Hematopoietic multipotent progenitor cell treated with erythropoietin and hydrocortisone succinate and interleukin-3 and kit ligand, for 8 days (in vitro differentiated cells): ENCODE measurements around the gene WNT8B.

ENCODE experiments used
- DNase-seq: peaks from one replicate; pipeline ENCODE4 v3.0.0-alpha.2; 2015

The WNT8B gene, protein sequence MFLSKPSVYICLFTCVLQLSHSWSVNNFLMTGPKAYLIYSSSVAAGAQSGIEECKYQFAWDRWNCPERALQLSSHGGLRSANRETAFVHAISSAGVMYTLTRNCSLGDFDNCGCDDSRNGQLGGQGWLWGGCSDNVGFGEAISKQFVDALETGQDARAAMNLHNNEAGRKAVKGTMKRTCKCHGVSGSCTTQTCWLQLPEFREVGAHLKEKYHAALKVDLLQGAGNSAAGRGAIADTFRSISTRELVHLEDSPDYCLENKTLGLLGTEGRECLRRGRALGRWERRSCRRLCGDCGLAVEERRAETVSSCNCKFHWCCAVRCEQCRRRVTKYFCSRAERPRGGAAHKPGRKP

GRCh38 chr10:100462709-100463108 lies at the start of gene WNT8B:
WNT8B (plus strand) TSS chr10:100463009; CDS start chr10:100463169, 160 bp downstream.
- DNase-seq = no peak

DNA sequence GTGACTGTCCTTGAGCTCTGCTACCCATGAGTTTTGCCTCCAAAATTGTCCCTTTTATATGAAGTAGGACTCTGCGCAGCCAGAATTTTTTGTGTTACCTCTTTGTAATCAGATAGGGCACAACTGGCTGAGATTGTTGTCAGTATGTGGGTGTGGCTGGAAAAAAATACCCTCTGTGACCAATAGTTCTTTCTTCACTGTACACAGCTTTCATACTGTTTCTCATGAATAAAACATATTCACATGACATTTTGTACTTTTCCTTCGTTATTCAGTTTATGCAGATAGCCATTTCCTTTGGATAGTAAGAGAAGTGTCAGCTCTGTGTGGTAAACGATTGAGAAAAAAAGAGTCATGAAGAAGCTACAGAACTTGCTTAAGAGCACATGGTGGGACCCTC lies 49.6 kb upstream of the WNT8B start:
- DNase-seq = no peak

GRCh38 chr10:100419911-100420449 lies 42.8 kb upstream of the WNT8B start:
- no peak for DNase-seq

GRCh38 chr10:100427374-100427773 lies 35.4 kb upstream of the WNT8B start:
- DNase-seq = no peak

GRCh38 chr10:100433253-100434240 lies 29.3 kb upstream of the WNT8B start:
- peak; percentile 95 for DNase-seq

- DNase-seq = no peak
Measured at GRCh38 chr10:100436255-100436654, 26.6 kb upstream of the WNT8B start.

DNA sequence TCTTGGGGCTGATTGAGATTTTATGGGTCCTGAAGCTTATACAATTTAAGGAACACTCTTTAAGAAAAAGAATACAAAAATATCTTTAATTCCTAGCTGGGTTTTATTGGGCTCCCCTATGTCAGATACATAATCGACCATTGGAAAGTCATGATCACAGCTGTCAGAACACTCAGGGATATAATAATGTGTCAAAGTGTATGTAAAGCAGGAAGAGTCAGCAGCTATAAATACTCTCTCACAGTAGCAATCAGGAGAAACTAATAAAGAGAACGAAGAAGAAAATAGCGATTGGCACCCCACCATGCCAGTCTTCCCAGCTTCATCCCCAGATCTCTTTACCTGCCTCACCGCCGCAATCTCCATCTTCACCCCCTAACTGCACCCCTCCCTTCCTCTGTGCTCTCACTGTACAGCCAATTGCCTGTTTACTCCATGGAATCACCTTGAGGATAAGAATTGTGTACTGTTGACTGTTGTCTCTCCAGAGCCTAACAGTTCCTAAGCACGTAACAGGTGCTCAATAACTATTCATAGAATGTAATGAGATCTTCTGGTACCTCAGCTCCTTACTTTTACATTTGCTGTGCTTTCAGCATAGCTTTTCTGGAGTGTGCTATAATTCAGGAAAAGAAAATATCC lies 24.0 kb upstream of the WNT8B start:
- DNase-seq = no peak

- DNase-seq = no peak
Measured at GRCh38 chr10:100442548-100442947, 20.3 kb upstream of the WNT8B start.

DNA sequence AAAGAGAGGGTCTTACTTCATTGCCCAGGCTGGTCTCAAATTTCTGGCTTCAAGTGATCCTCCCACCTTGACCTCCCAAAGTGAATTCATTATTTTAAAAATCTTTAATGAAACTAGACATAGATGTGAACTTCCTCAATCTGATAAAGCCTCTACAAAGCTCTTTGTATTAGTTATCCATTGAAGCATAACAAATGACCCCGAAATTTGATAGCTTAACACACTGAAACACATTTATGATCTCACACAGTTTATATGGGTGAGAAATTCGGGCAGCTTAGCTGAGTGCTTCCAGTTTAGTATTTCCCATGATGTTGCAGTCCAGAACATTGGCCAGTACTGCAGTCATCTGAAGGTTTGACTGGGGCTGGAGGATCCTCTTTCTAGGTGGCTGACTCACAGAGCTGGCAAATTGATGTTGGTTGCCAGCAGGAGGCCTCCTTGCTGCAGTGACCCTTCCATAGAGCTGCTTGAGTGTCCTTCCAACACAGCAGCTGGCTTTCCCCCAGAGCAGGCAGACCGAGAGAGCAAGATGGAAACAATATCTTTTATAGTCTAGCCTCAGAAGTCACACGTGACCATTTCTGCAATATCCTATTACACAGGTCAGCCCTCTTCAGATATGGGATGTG lies 16.6 kb upstream of the WNT8B start:
- DNase-seq = no peak

DNA sequence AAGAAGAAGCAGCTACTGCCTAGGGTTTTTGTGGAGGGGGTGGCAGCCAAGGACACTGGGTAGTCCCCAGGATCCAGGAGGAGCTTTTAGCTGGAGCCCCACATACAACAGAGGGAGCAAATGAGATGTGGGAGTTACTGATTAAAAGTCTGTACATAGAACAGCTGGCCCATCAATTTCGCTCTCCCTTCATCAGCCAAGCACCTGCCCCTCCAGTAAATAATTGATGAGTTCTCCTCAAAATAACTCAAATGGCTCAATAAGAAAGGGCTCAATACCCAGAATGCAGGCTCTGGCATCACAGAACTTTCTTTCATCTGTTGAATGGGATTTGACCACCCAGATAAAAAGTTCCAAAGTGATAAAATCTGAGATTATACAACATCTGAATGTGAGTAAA lies 15.1 kb upstream of the WNT8B start:
- no peak for DNase-seq

DNA sequence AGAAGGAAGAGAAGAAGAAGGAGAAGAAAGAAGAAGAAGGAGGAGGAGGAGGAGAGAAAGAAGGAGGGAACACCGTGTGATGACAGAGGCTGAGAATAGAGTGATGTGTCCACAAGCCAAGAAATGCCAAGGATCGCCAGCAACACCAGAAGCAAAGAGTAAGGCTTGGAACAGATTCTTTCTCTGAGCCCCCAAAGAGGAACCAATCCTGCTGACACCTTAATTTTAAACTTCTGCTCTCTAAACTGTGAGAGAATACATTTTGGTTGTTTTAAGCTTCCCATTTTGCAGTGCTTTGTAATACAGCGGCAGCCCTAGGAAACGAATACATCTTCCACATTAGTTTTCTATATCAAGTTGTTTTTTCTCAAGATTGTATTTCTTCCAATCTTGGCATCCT lies 13.9 kb upstream of the WNT8B start:
- DNase-seq = no peak

DNA sequence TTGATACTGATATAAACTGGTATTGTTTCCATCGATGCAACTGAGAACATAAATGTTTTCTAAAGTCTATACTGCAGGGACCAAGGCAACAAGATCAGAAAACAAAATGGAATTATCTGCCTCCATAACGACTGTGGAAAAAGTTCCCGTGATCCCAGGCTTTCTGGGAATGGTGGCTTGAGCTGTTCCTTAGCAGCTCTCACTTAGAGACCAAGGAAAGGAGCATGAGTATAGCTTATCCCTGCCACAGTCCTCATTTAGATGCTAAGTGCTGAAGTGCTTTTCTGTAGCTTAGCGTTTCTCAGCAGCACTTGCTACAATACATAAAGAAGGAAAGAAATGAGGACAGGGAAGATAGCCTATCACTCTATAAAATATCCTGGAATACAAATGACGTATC lies 5.5 kb downstream of the WNT8B start:
- no peak for DNase-seq

DNA sequence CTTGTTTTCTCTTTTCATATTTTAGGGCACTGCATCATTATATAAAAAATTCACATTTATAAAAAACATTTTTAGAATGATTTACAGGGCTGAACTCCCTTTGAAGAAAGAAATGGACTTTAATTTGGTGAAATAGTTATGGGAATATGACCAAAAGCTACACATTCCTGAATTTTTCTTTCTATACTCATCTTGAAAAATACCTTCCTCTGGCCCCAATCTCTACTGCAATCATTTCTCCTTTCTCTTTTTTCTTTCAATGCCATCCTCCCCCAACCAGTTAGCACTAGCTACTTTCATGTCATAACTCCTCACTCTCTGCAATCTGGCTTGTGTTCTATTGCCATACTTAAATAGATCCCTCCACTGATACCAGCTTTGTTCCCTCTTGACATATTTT lies 6.2 kb downstream of the WNT8B start:
- no peak for DNase-seq

DNA sequence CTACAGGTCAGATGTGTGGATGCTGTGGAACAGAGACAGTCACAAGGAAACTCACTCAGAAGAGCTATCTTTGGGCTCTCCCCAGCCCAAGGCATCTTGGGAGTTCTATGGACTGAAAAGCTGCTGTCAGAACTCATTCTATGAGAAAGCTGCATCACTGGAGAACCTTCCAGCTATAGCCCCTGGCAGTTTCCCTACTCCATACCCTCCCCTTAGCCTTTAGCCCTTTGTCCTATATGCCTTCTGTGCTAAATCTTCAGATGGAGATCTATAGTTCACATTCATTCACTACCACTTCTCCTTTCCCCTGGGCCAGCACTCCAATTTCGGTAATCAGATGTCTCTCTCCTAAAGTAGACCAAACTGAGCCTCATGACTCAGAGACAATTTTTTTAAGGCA lies 6.9 kb downstream of the WNT8B start:
- no peak for DNase-seq

GRCh38 chr10:100470367-100470766 lies 7.6 kb downstream of the WNT8B start:
- no peak for DNase-seq

DNA sequence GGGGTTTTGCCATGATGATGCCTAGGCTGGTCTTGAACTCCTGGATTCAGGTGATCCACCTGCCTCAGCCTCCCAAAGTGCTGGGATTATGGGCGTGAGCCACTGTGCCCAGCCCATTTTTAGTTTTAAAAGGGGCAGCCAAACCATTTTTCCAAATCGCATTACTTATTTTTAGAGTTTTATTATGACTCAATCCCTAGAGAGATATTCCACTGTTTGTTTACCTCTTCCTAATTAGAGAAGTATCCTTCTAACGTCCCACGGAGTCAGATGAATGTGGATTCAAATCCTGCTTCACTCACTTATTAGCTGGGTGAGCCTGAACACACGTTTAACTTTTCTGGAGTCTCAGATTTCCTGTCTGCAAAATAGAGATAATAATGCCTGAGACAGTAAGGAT lies 15.2 kb downstream of the WNT8B start:
- no peak for DNase-seq

GRCh38 chr10:100479037-100479436 lies 16.2 kb downstream of the WNT8B start:
- DNase-seq = no peak

- no peak for DNase-seq
Measured at GRCh38 chr10:100480002-100480401, 17.2 kb downstream of the WNT8B start.

DNA sequence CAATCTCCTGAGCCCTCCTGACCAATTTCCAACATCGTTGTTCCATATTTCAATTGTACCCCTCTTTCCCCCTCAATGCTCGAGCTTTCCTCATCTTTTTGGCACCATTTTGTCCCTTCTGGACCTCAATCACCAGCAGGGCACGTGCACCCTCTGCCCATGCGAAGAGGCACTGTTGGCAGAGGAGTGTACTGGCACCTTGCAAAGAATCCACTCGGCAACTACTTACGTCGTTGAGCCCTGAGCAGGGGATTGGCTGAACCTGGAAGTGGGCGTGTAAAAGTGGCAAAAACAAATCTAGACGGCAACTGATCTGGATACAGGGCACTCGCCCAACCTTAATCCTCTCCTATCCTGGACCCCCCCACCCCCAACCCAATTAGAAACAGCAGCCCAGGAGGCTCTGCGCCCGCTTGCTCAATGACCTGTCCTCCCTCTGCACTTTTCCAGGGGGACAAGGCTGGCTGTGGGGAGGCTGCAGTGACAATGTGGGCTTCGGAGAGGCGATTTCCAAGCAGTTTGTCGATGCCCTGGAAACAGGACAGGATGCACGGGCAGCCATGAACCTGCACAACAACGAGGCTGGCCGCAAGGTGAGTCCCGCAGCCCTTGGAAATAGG lies 18.8 kb downstream of the WNT8B start:
- peak; percentile 92 for DNase-seq

GRCh38 chr10:100482181-100482833 lies 19.5 kb downstream of the WNT8B start:
- peak; percentile 60 for DNase-seq

DNA sequence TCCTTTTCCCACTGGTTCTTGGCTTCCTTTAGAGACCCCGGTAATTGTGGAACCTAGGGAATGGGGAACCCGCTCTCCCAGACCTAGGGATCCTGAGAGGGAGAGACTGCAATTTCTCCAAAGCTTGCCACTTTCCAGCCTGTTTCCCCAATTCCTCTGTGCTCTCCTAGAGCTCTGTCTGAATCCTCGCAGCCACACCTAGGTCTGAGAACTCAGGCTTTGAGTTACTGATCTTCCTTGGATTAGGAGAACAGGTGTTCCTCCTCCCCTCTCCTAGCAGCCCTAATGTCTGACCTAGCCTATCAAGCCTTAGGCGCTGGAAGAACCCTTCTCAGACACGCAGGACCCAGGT lies 20.0 kb downstream of the WNT8B start:
- DNase-seq = no peak
